SH-SY5Y (cell line): ENCODE results near the gene CDH20.

Source experiments
- GATA2 ChIP-seq: IDR thresholded peaks from 2 replicates; pipeline ENCODE4 v1.6.1; 2011; ENCODE audit warnings: mild to moderate bottlenecking, low read depth, low read length
- GATA3 ChIP-seq: IDR thresholded peaks from 2 replicates; pipeline ENCODE4 v1.6.1; 2011; ENCODE audit warnings: low read depth, mild to moderate bottlenecking, low read length, moderate library complexity

The CDH20 gene

GRCh38 chr18:61368001-61368400 lies 34.8 kb downstream of the CDH20 start:
- TF ChIP-seq GATA2 (no peak), GATA3 (no peak)

- TF ChIP-seq GATA3 (no peak), GATA2 (no peak)
Measured at GRCh38 chr18:61371111-61371510, 37.9 kb downstream of the CDH20 start.

GRCh38 chr18:61379827-61380226 lies 46.6 kb downstream of the CDH20 start:
- TF ChIP-seq GATA2: no peak; the same call in 1 of the 2 replicates
- no peak for TF ChIP-seq GATA3

GRCh38 chr18:61388010-61388409 lies 54.8 kb downstream of the CDH20 start:
- no peak for TF ChIP-seq GATA3
- TF ChIP-seq GATA2: no peak

- TF ChIP-seq GATA2: no peak
- TF ChIP-seq GATA3: no peak
Measured at GRCh38 chr18:61394983-61395382, 61.8 kb downstream of the CDH20 start.

- TF ChIP-seq GATA3 (no peak), GATA2 (no peak)
Measured at GRCh38 chr18:61397222-61397621, 64.0 kb downstream of the CDH20 start.

GRCh38 chr18:61398961-61399705 lies 65.9 kb downstream of the CDH20 start:
- no peak for TF ChIP-seq GATA3
- TF ChIP-seq GATA2: no peak

GRCh38 chr18:61400016-61400635 lies 66.9 kb downstream of the CDH20 start:
- TF ChIP-seq GATA2 (no peak), GATA3 (no peak)

- no peak for TF ChIP-seq GATA2
- TF ChIP-seq GATA3: no peak
Measured at GRCh38 chr18:61400716-61401115, 67.5 kb downstream of the CDH20 start.

GRCh38 chr18:61402726-61403125 lies 69.5 kb downstream of the CDH20 start:
- TF ChIP-seq GATA2: no peak
- TF ChIP-seq GATA3: no peak

- TF ChIP-seq GATA2 (no peak), GATA3 (no peak)
Measured at GRCh38 chr18:61413396-61413795, 80.2 kb downstream of the CDH20 start.

GRCh38 chr18:61414086-61414485 lies 80.9 kb downstream of the CDH20 start:
- no peak for TF ChIP-seq GATA3
- no peak for TF ChIP-seq GATA2

- no peak for TF ChIP-seq GATA3
- no peak for TF ChIP-seq GATA2
Measured at GRCh38 chr18:61419763-61420162, 86.5 kb downstream of the CDH20 start.

GRCh38 chr18:61420218-61420885 lies 87.1 kb downstream of the CDH20 start:
- TF ChIP-seq GATA3: no peak
- no peak for TF ChIP-seq GATA2

GRCh38 chr18:61426492-61427053 lies 93.3 kb downstream of the CDH20 start:
- TF ChIP-seq GATA2 (no peak), GATA3 (no peak)
